Smooth muscle cell (in vitro differentiated cells): ENCODE results near the gene SPAG9. TPM values are rescaled to one million over a fixed set of nuclear protein-coding genes. Genes with fewer than 3 reads are reported as not detected.
"Not testable (repeated sequence)": the region's sequence is repeated elsewhere in the genome, so short reads cannot be mapped to it uniquely, and the experiment has no call there.

ENCODE experiments used
- DNase-seq: peaks from one replicate; lab custom pipeline; 2025; ENCODE audit not compliant: unreplicated experiment; lab: John Stamatoyannopoulos, UW
- H2AFZ ChIP-seq: fragments of 200-600 bp; sonication (generic); 2 replicates; pipeline ENCODE4 v1.6.0; 2016; ENCODE audit warnings: antibody characterized with exemption, low read depth, mild to moderate bottlenecking
- H3F3A ChIP-seq: fragments of 200-600 bp; sonication (generic); 2 replicates; pipeline ENCODE4 v1.6.0; 2017; ENCODE audit warnings: antibody characterized with exemption, low read depth
- H3K27ac ChIP-seq: fragments of 200-600 bp; sonication (generic); 2 replicates; pipeline ENCODE4 v1.5.1; 2016; ENCODE audit warnings: low read depth, mild to moderate bottlenecking
- H3K27me3 ChIP-seq: fragments of 200-600 bp; sonication (generic); 2 replicates; pipeline ENCODE4 v1.6.1; 2016; ENCODE audit warnings: low read depth, mild to moderate bottlenecking
- H3K36me3 ChIP-seq: fragments of 200-600 bp; sonication (generic); 2 replicates; pipeline ENCODE4 v1.5.1; 2016; ENCODE audit warnings: low read depth
- H3K4me1 ChIP-seq: fragments of 200-600 bp; sonication (generic); 2 replicates; pipeline ENCODE4 v1.5.1; 2016; ENCODE audit warnings: low read depth
- H3K4me2 ChIP-seq: fragments of 200-600 bp; sonication (generic); 2 replicates; pipeline ENCODE4 v1.6.0; 2016; ENCODE audit warnings: mild to moderate bottlenecking
- H3K4me3 ChIP-seq: fragments of 200-600 bp; sonication (generic); 2 replicates; pipeline ENCODE4 v1.5.1; 2016; ENCODE audit warnings: mild to moderate bottlenecking
- H3K79me2 ChIP-seq: fragments of 200-600 bp; sonication (generic); 2 replicates; pipeline ENCODE4 v1.6.0; 2016; ENCODE audit warnings: low read depth, mild to moderate bottlenecking
- H3K9ac ChIP-seq: fragments of 200-600 bp; sonication (generic); 2 replicates; pipeline ENCODE4 v1.6.0; 2016; ENCODE audit warnings: low read depth
- H3K9me3 ChIP-seq: fragments of 200-600 bp; sonication (generic); replicated peaks from 2 replicates; pipeline ENCODE4 v1.5.1; 2016; ENCODE audit warnings: low read depth
- H4K20me1 ChIP-seq: fragments of 200-600 bp; sonication (generic); 2 replicates; pipeline ENCODE4 v1.6.0; 2016; ENCODE audit warnings: low read depth
- CTCF ChIP-seq: fragments of 200-600 bp; sonication (generic); IDR thresholded peaks from 2 replicates; pipeline ENCODE4 v1.5.1; 2017; ENCODE audit warnings: borderline replicate concordance, mild to moderate bottlenecking, antibody characterized with exemption; ENCODE audit not compliant: insufficient read depth, poor library complexity, severe bottlenecking
- WGBS: methylation state at CpG from one replicate; pipeline ENCODE4 v1.1.7; 2016; ENCODE audit warnings: low lambda C conversion rate; 5-methylcytosine and 5-hydroxymethylcytosine counted together
- polyA plus RNA-seq: library from polyadenylated mRNA; unstranded; fragments of >200 nt; fragmentation: Nextera tagmentation; extraction: Ambion mirVana; gene quantifications from 2 replicates; pipeline ENCODE4 v1.2.1, GENCODE V29; 2016
- total RNA-seq: library from RNA; depleted of rRNA; stranded (reverse); fragments of >200 nt; gene quantifications from 2 replicates; pipeline ENCODE4 v1.2.3, GENCODE V29; 2014

Gene SPAG9
- total and polyA plus RNA-seq, 2 experiments from 2014 or later = 29.1 to 64.8 TPM

- no peak for TF ChIP-seq CTCF
- Histone ChIP-seq H3K27me3 (no peaks in the 10 kb centered on the region), H2AFZ (no peak overlapping the region), H3K9ac (no peak overlapping the region), H3K27ac (no peak overlapping the region), H3K4me3 (no peak overlapping the region), H3F3A (peaks cover 5% of the 10 kb centered on the region), H3K4me2 (no peak overlapping the region), H3K9me3 (no peaks in the 10 kb centered on the region), H3K36me3 (no peaks in the 10 kb centered on the region), H4K20me1 (no peaks in the 10 kb centered on the region), H3K79me2 (no peaks in the 10 kb centered on the region), H3K4me1 (peaks cover 12% of the 10 kb centered on the region)
- WGBS = 83% methylated on average over 8 of the region's 8 CpGs
- no peak for DNase-seq
Measured at GRCh38 chr17:50943575-50943933, 177.1 kb downstream of the SPAG9 start.

- not testable (repeated sequence) for H3K9me3 ChIP-seq, H3K4me2 ChIP-seq, H3K79me2 ChIP-seq, H3K27me3 ChIP-seq, H2AFZ ChIP-seq, DNase-seq, H3K9ac ChIP-seq, H3K36me3 ChIP-seq, H4K20me1 ChIP-seq, H3K27ac ChIP-seq, H3K4me3 ChIP-seq, H3F3A ChIP-seq
- H3K4me1 ChIP-seq = peaks cover 12% of the 10 kb centered on the region
- 98% methylated on average over 4 of the region's 4 CpGs for WGBS
Measured at GRCh38 chr17:50941676-50942048, 179.0 kb downstream of the SPAG9 start.

- Histone ChIP-seq H4K20me1 (no peaks in the 10 kb centered on the region), H2AFZ (no peak overlapping the region), H3K9me3 (no peaks in the 10 kb centered on the region), H3K27ac (no peak overlapping the region), H3K9ac (no peak overlapping the region), H3K36me3 (no peaks in the 10 kb centered on the region), H3K4me1 (peaks cover 12% of the 10 kb centered on the region), H3F3A (peaks cover 5% of the 10 kb centered on the region), H3K4me3 (no peak overlapping the region), H3K27me3 (no peaks in the 10 kb centered on the region), H3K79me2 (no peaks in the 10 kb centered on the region), H3K4me2 (no peak overlapping the region)
- no peak for DNase-seq
- TF ChIP-seq CTCF = no peak
- WGBS = 96% methylated on average over 16 of the region's 16 CpGs
Measured at GRCh38 chr17:50939795-50940684, 180.6 kb downstream of the SPAG9 start.

GRCh38 chr17:50939542-50939794 is 181.2 kb downstream of the SPAG9 start:
- no peak overlapping the region for H3K27ac ChIP-seq
- H3K27me3 ChIP-seq = no peaks in the 10 kb centered on the region
- peaks cover 7% of the 10 kb centered on the region for H3K4me1 ChIP-seq
- no peak for DNase-seq
- H3F3A ChIP-seq = peaks cover 5% of the 10 kb centered on the region
- no peaks in the 10 kb centered on the region for H3K36me3 ChIP-seq
- H3K9ac ChIP-seq = no peak overlapping the region
- no peak overlapping the region for H3K4me3 ChIP-seq
- no peak for TF ChIP-seq CTCF
- no peak overlapping the region for H3K4me2 ChIP-seq
- no peaks in the 10 kb centered on the region for H3K9me3 ChIP-seq
- no peak overlapping the region for H2AFZ ChIP-seq
- no peaks in the 10 kb centered on the region for H3K79me2 ChIP-seq
- WGBS = 91% methylated on average over 4 of the region's 4 CpGs
- no peaks in the 10 kb centered on the region for H4K20me1 ChIP-seq
